BJ (cell line): ENCODE results near the gene RARRES2. TPM values are rescaled to one million over a fixed set of nuclear protein-coding genes. Genes with fewer than 3 reads are reported as not detected.
"Not testable (repeated sequence)": the region's sequence is repeated elsewhere in the genome, so short reads cannot be mapped to it uniquely, and the experiment has no call there.

Experiments
- CTCF ChIA-PET: fragments of 350-600 bp; formaldehyde crosslinking; extraction: SDS; loops from one replicate; lab custom pipeline; 2021; ENCODE audit warnings: antibody characterized with exemption, inconsistent platforms; lab: Yijun Ruan, JAX
- POLR2A ChIA-PET: fragments of 300-600 bp; sonication (Branson Sonifier 250); formaldehyde crosslinking; extraction: SDS; loops from one replicate; lab custom pipeline; 2021; ENCODE audit warnings: antibody characterized with exemption; lab: Charles Lee
- DNase-seq: peaks from one replicate; pipeline ENCODE4 v3.0.0-alpha.2; 2011; ENCODE audit warnings: low read depth
- H3K27me3 ChIP-seq: 2 replicates; pipeline ENCODE4 v1.6.0; 2011; ENCODE audit warnings: low read length; ENCODE audit not compliant: control insufficient read depth, insufficient read depth
- H3K36me3 ChIP-seq: 2 replicates; pipeline ENCODE4 v1.5.1; 2011; ENCODE audit warnings: low read length; ENCODE audit not compliant: control insufficient read depth, insufficient read depth
- H3K4me3 ChIP-seq: 2 replicates; pipeline ENCODE4 v1.5.1; 2011; ENCODE audit warnings: low read depth, mild to moderate bottlenecking, control low read depth, low read length
- CTCF ChIP-seq: IDR thresholded peaks from 2 replicates; pipeline ENCODE4 v1.5.1; 2011; ENCODE audit warnings: low read depth, mild to moderate bottlenecking, control low read depth, inconsistent platforms, low read length, moderate library complexity; ENCODE audit not compliant: insufficient read depth
- polyA plus RNA-seq: library from polyadenylated mRNA; depleted of rRNA; stranded (reverse); fragments of >200 nt; gene quantifications from 2 replicates; pipeline ENCODE4 v1.2.3, GENCODE V29; 2011

The RARRES2 gene
- polyA plus RNA-seq, 1 experiment = 6.3 TPM

- POLR2A ChIA-PET = no interaction called here
- DNase-seq = no peak
- CTCF ChIA-PET = interaction anchor here (0.9 kb wide), 1 partner anchor 64 kb away, joined by 3 read pairs; no protein-coding TSS in a partner anchor
- TF ChIP-seq CTCF = no peak
- Histone ChIP-seq H3K4me3 (no peak overlapping the region), H3K36me3 (no peaks in the 10 kb centered on the region), H3K27me3 (no peaks in the 10 kb centered on the region)
Measured at GRCh38 chr7:150313870-150314269, 27.6 kb downstream of the RARRES2 start.

- Histone ChIP-seq H3K36me3 (no peaks in the 10 kb centered on the region), H3K4me3 (no peak overlapping the region), H3K27me3 (no peaks in the 10 kb centered on the region)
- ChIA-PET CTCF (interaction anchor here (0.9 kb wide), 1 partner anchor 65 kb away, joined by 3 read pairs; no protein-coding TSS in a partner anchor), POLR2A (no interaction called here)
- DNase-seq = no peak
- TF ChIP-seq CTCF = no peak
Measured at GRCh38 chr7:150313367-150313809, 28.0 kb downstream of the RARRES2 start.

DNA sequence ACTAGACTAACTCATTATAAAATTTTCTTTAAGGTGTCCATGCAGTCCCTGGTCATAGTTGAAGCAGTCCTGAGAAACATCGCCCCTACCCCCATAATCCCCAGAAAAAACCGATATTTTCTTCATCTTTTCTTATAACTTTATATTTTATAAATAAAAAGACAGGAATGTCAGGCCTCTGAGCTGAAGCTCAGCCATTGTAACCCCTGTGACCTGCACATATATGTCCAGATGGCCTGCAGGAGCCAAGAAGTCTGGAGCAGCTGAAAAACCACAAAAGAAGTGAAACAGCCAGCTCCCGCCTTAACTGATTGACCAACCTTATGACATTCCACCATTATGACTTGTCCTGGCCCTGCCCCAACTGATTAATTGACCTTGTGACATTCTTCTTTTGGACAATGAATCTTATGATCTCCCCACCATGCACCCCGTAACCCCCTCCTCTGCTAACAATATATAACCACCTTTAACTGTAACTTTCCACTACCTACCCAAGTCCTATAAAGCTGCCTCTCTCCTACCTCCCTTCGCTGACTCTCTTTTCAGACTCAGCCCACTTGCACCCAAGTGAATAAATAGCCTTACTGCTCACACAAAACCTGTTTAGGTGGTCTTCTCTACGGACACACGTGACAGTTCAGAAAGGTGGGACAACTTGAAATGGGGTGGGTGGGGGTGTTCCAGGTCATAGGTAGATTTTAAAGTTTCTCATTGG is 28.6 kb downstream of the RARRES2 start:
- CTCF ChIA-PET, H3K4me3 ChIP-seq, DNase-seq, H3K27me3 ChIP-seq, POLR2A ChIA-PET, H3K36me3 ChIP-seq: not testable (repeated sequence)

GRCh38 chr7:150311711-150312110 is 29.7 kb downstream of the RARRES2 start:
- ChIA-PET CTCF (interaction anchor here (0.9 kb wide), 1 partner anchor 44 kb away, joined by 3 read pairs; no protein-coding TSS in a partner anchor), POLR2A (no interaction called here)
- no peak for TF ChIP-seq CTCF
- H3K4me3 ChIP-seq = no peak overlapping the region
- no peaks in the 10 kb centered on the region for H3K27me3 ChIP-seq
- H3K36me3 ChIP-seq = no peaks in the 10 kb centered on the region
- DNase-seq = no peak

- no peak for TF ChIP-seq CTCF
- ChIA-PET CTCF (interaction anchor here (0.9 kb wide), 1 partner anchor 44 kb away, joined by 3 read pairs; no protein-coding TSS in a partner anchor), POLR2A (no interaction called here)
- Histone ChIP-seq H3K27me3 (no peaks in the 10 kb centered on the region), H3K36me3 (no peaks in the 10 kb centered on the region), H3K4me3 (no peak overlapping the region)
- DNase-seq = no peak
Measured at GRCh38 chr7:150311146-150311545, 30.3 kb downstream of the RARRES2 start.
